K562 (cell line): ENCODE results near the gene EFCAB13. TPM values are rescaled to one million over a fixed set of nuclear protein-coding genes. Genes with fewer than 3 reads are reported as not detected.

ENCODE experiments used
- CAMTA2 ChIP-seq: fragments of 250-450 bp; sonication (Bioruptor Pico); conservative IDR thresholded peaks from 2 replicates; pipeline ENCODE4 v1.5.1; 2022
- CSDE1 ChIP-seq, 2 experiments: fragments of 450-650 bp; IDR thresholded peaks; 2 replicates each; pipeline ENCODE4 v1.6.1; 2016; ENCODE audit warnings: mild to moderate bottlenecking in 1 of 2
- ESRRA ChIP-seq: fragments of 450-650 bp; IDR thresholded peaks from 2 replicates; pipeline ENCODE4 v1.6.1; 2014; ENCODE audit warnings: low read depth, mild to moderate bottlenecking, moderate library complexity, borderline replicate concordance
- HMG20B ChIP-seq: fragments of 250-450 bp; sonication (Bioruptor Pico); IDR thresholded peaks from 2 replicates; pipeline ENCODE4 v1.5.0; 2021; ENCODE audit warnings: mild to moderate bottlenecking
- KLF10 ChIP-seq: fragments of 250-450 bp; sonication (Bioruptor Pico); IDR thresholded peaks from 2 replicates; pipeline ENCODE4 v1.6.1; 2021; ENCODE audit warnings: matching md5 sums
- LCOR ChIP-seq: sonication (generic); formaldehyde crosslinking; IDR thresholded peaks from 2 replicates; pipeline ENCODE4 v1.8.0; 2022; ENCODE audit warnings: mild to moderate bottlenecking, missing genetic modification reagents
- MAFF ChIP-seq: IDR thresholded peaks from 2 replicates; pipeline ENCODE4 v1.6.1; 2012; ENCODE audit warnings: low read length, improper control_type of control experiment
- MTA3 ChIP-seq: fragments of 450-650 bp; formaldehyde crosslinking; IDR thresholded peaks from 2 replicates; pipeline ENCODE4 v1.6.1; 2017; ENCODE audit warnings: mild to moderate bottlenecking, borderline replicate concordance
- MYBL2 ChIP-seq, 2 experiments: fragments of 450-650 bp in 1 of 2; sonication (generic) in 1 of 2; formaldehyde crosslinking in 1 of 2; IDR thresholded peaks; 2 replicates each; pipeline versions ENCODE4 v1.6.1 to v1.8.1; 2017 to 2022; ENCODE audit warnings: borderline replicate concordance in 1 of 2, inconsistent platforms in 1 of 2, low read depth in 1 of 2, mild to moderate bottlenecking in 1 of 2, missing genetic modification reagents in 1 of 2, moderate library complexity in 1 of 2
- POU5F1 ChIP-seq: fragments of 150-350 bp; IDR thresholded peaks from 2 replicates; pipeline ENCODE4 v1.6.1; 2014; ENCODE audit warnings: borderline replicate concordance, low read length, low read depth, mild to moderate bottlenecking; ENCODE audit not compliant: partially characterized antibody
- ZNF143 ChIP-seq: sonication (generic); formaldehyde crosslinking; IDR thresholded peaks from 2 replicates; pipeline ENCODE4 v1.9.0; 2022; ENCODE audit warnings: mild to moderate bottlenecking, missing genetic modification reagents
- ZNF589 ChIP-seq: fragments of 200-800 bp; sonication (Bioruptor generic); IDR thresholded peaks from 2 replicates; pipeline ENCODE4 v1.6.1; 2016; ENCODE audit warnings: low read depth, missing genetic modification characterization, missing compliant biosample characterization
- ZNF695 ChIP-seq: fragments of 450-650 bp; formaldehyde crosslinking; IDR thresholded peaks from 2 replicates; pipeline ENCODE4 v1.4.0; 2020; ENCODE audit warnings: mild to moderate bottlenecking, moderate library complexity
- polyA plus RNA-seq, 8 experiments: library from polyadenylated mRNA; depleted of rRNA in 4 of 8; stranded (reverse) in 5 of 8; unstranded in 3 of 8; fragments of >200 nt; fragmentation: Nextera tagmentation in 2 of 8; fragmentation: Illumina TruSeq in 1 of 8; extraction: Ambion mirVana in 2 of 8; extraction: Trizol in 1 of 8; gene quantifications; 2 replicates each; pipeline versions ENCODE4 v1.2.1 to v1.2.3, GENCODE V29; 2011 to 2014; ENCODE audit warnings: inconsistent platforms in 1 of 8, missing spikeins in 1 of 8
- total RNA-seq, 7 experiments: library from RNA; depleted of rRNA in 6 of 7; stranded (reverse); fragments of >200 nt in 6 of 7; fragmentation: Illumina TruSeq in 2 of 7; extraction: Trizol in 2 of 7; gene quantifications; 2 replicates each; pipeline versions ENCODE4 v1.2.1 to v1.2.3, GENCODE V29; 2011 to 2021; ENCODE audit warnings: low replicate concordance in 1 of 7
- TF ChIP-seq, protein P1 (sequence below): fragments of 450-650 bp; IDR thresholded peaks from 2 replicates; pipeline ENCODE4 v1.6.1; 2018; ENCODE audit not compliant: partially characterized antibody
- TF ChIP-seq, protein P2 (sequence below): sonication (generic); formaldehyde crosslinking; IDR thresholded peaks from 2 replicates; pipeline ENCODE4 v1.8.1; 2022; ENCODE audit warnings: missing genetic modification reagents
- TF ChIP-seq, protein P3 (sequence below): fragments of 250-450 bp; sonication (Bioruptor Pico); IDR thresholded peaks from 2 replicates; pipeline ENCODE4 v1.8.0; 2022; ENCODE audit warnings: inconsistent platforms
- TF ChIP-seq, protein P4 (sequence below): sonication (generic); formaldehyde crosslinking; IDR thresholded peaks from 2 replicates; pipeline ENCODE4 v1.8.1; 2023; ENCODE audit warnings: mild to moderate bottlenecking, missing genetic modification reagents
- TF ChIP-seq, protein P5 (sequence below): fragments of 250-450 bp; sonication (Bioruptor Pico); IDR thresholded peaks from 2 replicates; pipeline ENCODE4 v1.8.0; 2022; ENCODE audit warnings: inconsistent platforms, mild to moderate bottlenecking, moderate library complexity, borderline replicate concordance

Gene EFCAB13
- total and polyA plus RNA-seq, 9 of the 15 experiments (the other 6 are each of a cell fraction or from before 2014, with no cell fraction given), result 0.32 to 1.3 (median 0.95) TPM

DNA sequence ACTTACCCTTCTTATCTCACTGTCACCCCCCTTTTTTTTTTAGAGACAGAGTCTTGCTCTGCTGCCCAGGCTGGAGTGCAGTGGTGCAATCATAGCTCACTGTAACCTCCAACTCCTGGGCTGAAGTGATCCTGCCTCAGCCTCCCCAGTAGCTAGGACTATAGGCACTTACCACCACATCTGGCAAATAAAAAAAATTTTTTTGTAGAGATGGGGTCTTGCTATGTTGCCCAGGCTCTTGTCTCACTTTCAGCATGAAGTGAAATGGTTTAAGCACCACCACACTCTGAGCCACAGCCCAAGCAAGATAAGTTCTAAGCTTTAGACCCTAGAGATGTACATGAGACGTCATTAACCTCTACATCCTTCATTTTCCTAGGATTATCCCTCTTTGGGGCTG is 34.5 kb upstream of the EFCAB13 start (continued):
- TF ChIP-seq, protein P1, sequence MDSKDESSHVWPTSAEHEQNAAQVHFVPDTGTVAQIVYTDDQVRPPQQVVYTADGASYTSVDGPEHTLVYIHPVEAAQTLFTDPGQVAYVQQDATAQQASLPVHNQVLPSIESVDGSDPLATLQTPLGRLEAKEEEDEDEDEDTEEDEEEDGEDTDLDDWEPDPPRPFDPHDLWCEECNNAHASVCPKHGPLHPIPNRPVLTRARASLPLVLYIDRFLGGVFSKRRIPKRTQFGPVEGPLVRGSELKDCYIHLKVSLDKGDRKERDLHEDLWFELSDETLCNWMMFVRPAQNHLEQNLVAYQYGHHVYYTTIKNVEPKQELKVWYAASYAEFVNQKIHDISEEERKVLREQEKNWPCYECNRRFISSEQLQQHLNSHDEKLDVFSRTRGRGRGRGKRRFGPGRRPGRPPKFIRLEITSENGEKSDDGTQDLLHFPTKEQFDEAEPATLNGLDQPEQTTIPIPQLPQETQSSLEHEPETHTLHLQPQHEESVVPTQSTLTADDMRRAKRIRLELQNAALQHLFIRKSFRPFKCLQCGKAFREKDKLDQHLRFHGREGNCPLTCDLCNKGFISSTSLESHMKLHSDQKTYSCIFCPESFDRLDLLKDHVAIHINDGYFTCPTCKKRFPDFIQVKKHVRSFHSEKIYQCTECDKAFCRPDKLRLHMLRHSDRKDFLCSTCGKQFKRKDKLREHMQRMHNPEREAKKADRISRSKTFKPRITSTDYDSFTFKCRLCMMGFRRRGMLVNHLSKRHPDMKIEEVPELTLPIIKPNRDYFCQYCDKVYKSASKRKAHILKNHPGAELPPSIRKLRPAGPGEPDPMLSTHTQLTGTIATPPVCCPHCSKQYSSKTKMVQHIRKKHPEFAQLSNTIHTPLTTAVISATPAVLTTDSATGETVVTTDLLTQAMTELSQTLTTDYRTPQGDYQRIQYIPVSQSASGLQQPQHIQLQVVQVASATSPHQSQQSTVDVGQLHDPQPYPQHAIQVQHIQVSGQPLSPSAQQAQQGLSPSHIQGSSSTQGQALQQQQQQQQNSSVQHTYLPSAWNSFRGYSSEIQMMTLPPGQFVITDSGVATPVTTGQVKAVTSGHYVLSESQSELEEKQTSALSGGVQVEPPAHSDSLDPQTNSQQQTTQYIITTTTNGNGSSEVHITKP, result no peak
- no peak for TF ChIP-seq MTA3
- TF ChIP-seq, protein P2, sequence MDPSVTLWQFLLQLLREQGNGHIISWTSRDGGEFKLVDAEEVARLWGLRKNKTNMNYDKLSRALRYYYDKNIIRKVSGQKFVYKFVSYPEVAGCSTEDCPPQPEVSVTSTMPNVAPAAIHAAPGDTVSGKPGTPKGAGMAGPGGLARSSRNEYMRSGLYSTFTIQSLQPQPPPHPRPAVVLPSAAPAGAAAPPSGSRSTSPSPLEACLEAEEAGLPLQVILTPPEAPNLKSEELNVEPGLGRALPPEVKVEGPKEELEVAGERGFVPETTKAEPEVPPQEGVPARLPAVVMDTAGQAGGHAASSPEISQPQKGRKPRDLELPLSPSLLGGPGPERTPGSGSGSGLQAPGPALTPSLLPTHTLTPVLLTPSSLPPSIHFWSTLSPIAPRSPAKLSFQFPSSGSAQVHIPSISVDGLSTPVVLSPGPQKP (CRISPR knock-in tag), result no peak
- no peak for TF ChIP-seq POU5F1
- no peak for TF ChIP-seq LCOR (CRISPR knock-in tag)
- TF ChIP-seq, protein P3, sequence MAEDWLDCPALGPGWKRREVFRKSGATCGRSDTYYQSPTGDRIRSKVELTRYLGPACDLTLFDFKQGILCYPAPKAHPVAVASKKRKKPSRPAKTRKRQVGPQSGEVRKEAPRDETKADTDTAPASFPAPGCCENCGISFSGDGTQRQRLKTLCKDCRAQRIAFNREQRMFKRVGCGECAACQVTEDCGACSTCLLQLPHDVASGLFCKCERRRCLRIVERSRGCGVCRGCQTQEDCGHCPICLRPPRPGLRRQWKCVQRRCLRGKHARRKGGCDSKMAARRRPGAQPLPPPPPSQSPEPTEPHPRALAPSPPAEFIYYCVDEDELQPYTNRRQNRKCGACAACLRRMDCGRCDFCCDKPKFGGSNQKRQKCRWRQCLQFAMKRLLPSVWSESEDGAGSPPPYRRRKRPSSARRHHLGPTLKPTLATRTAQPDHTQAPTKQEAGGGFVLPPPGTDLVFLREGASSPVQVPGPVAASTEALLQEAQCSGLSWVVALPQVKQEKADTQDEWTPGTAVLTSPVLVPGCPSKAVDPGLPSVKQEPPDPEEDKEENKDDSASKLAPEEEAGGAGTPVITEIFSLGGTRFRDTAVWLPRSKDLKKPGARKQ (CRISPR knock-in tag), result no peak
- no peak for TF ChIP-seq CAMTA2 (CRISPR knock-in tag)
- TF ChIP-seq CSDE1 (IDR thresholded peaks at IDR 0.05), result no peak
- no peak for TF ChIP-seq MYBL2 (IDR thresholded peaks at IDR 0.05; ENCODE audit: low read depth)
- no peak for TF ChIP-seq MYBL2 (CRISPR knock-in tag; IDR thresholded peaks at IDR 0.05; ENCODE audit: borderline replicate concordance)
- TF ChIP-seq HMG20B, result no peak
- no peak for TF ChIP-seq ESRRA
- TF ChIP-seq, protein P4, sequence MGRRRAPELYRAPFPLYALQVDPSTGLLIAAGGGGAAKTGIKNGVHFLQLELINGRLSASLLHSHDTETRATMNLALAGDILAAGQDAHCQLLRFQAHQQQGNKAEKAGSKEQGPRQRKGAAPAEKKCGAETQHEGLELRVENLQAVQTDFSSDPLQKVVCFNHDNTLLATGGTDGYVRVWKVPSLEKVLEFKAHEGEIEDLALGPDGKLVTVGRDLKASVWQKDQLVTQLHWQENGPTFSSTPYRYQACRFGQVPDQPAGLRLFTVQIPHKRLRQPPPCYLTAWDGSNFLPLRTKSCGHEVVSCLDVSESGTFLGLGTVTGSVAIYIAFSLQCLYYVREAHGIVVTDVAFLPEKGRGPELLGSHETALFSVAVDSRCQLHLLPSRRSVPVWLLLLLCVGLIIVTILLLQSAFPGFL (CRISPR knock-in tag), result no peak
- TF ChIP-seq, protein P5, sequence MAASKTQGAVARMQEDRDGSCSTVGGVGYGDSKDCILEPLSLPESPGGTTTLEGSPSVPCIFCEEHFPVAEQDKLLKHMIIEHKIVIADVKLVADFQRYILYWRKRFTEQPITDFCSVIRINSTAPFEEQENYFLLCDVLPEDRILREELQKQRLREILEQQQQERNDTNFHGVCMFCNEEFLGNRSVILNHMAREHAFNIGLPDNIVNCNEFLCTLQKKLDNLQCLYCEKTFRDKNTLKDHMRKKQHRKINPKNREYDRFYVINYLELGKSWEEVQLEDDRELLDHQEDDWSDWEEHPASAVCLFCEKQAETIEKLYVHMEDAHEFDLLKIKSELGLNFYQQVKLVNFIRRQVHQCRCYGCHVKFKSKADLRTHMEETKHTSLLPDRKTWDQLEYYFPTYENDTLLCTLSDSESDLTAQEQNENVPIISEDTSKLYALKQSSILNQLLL, result no peak
- no peak for TF ChIP-seq ZNF589 (CRISPR knock-in tag)
- no peak for TF ChIP-seq ZNF695
- TF ChIP-seq MAFF, result no peak
- no peak for TF ChIP-seq ZNF143
- no peak for TF ChIP-seq KLF10 (CRISPR knock-in tag)
